H1 (cell line): ENCODE data around the gene IQUB. TPM values are rescaled to one million over a fixed set of nuclear protein-coding genes. Genes with fewer than 3 reads are reported as not detected.

Experiments used
- CTCF ChIA-PET: fragments of 300-600 bp; sonication (Branson Sonifier 250); formaldehyde crosslinking; loops from one replicate; lab custom pipeline; 2021; ENCODE audit not compliant: partially characterized antibody; lab: Charles Lee
- POLR2A ChIA-PET: fragments of 300-600 bp; sonication (Branson Sonifier 250); formaldehyde crosslinking; loops from one replicate; lab custom pipeline; 2021; ENCODE audit warnings: inconsistent platforms; ENCODE audit not compliant: partially characterized antibody; lab: Charles Lee
- DNase-seq, 2 experiments: peaks; one replicate each; pipeline versions ENCODE4 v3.0.0 to v3.0.0-alpha.2; 2010 to 2022; ENCODE audit warnings: low spot score in 2 of 2, low read depth in 1 of 2, mixed read lengths in 1 of 2
- FAIRE-seq: peaks from 2 replicates; lab custom pipeline; 2011; peaks lifted over from hg19 to GRCh38; lab: Jason Lieb, UNC
- H2AFZ ChIP-seq: 2 replicates; pipeline ENCODE4 v1.8.1; 2012; ENCODE audit warnings: low read length, inconsistent platforms
- H2AK5ac ChIP-seq: 2 replicates; pipeline ENCODE4 v1.6.1; 2013; ENCODE audit warnings: low read depth, low read length
- H2BK120ac ChIP-seq: replicated peaks from 2 replicates; pipeline ENCODE3; 2013; ENCODE audit warnings: low read depth, low read length, inconsistent platforms
- H2BK12ac ChIP-seq: 2 replicates; pipeline ENCODE4 v1.6.1; 2013; ENCODE audit warnings: low read depth, low read length
- H2BK15ac ChIP-seq: 2 replicates; pipeline ENCODE4 v1.6.1; 2013; ENCODE audit warnings: low read length
- H2BK20ac ChIP-seq: 2 replicates; pipeline ENCODE4 v1.6.1; 2013; ENCODE audit warnings: low read length
- H2BK5ac ChIP-seq: 2 replicates; pipeline ENCODE4 v1.6.1; 2013; ENCODE audit warnings: low read depth, low read length
- H3K14ac ChIP-seq: 2 replicates; pipeline ENCODE4 v1.6.1; 2013; ENCODE audit warnings: inconsistent platforms; ENCODE audit not compliant: insufficient read length
- H3K18ac ChIP-seq: 2 replicates; pipeline ENCODE4 v1.6.1; 2013; ENCODE audit warnings: low read length; ENCODE audit errors: extremely low read depth
- H3K23ac ChIP-seq: 2 replicates; pipeline ENCODE4 v1.6.1; 2013; ENCODE audit warnings: inconsistent platforms; ENCODE audit not compliant: insufficient read length
- H3K23me2 ChIP-seq: 2 replicates; pipeline ENCODE4 v1.6.1; 2013; ENCODE audit warnings: low read depth, low read length
- H3K27ac ChIP-seq: 2 replicates; pipeline ENCODE4 v1.6.1; 2011; ENCODE audit warnings: low read depth, low read length, inconsistent platforms
- H3K27me3 ChIP-seq, 4 experiments: replicated peaks in 1 of 4; 1 replicate in 1 of 4; 2 replicates in 3 of 4; pipeline versions ENCODE4 v1.6.1 to v1.8.1; 2011 to 2013; ENCODE audit warnings: low read length in 3 of 4, mild to moderate bottlenecking in 3 of 4, inconsistent platforms in 2 of 4, mixed read lengths in 2 of 4, moderate library complexity in 1 of 4; ENCODE audit not compliant: control insufficient read depth in 3 of 4, insufficient read depth in 3 of 4; ENCODE audit errors: extremely low read depth in 1 of 4
- H3K36me3 ChIP-seq, 4 experiments: 2 replicates each; pipeline versions ENCODE4 v1.6.1 to v1.8.1; 2011 to 2013; ENCODE audit warnings: mild to moderate bottlenecking in 4 of 4, low read length in 3 of 4, moderate library complexity in 2 of 4, control low read depth in 1 of 4, inconsistent platforms in 1 of 4; ENCODE audit not compliant: insufficient read depth in 4 of 4, control insufficient read depth in 2 of 4
- H3K4ac ChIP-seq: replicated peaks from 2 replicates; pipeline ENCODE3; 2013; ENCODE audit warnings: low read length, low read depth, mixed read lengths, inconsistent platforms; ENCODE audit not compliant: insufficient read length
- H3K4me1 ChIP-seq, 4 experiments: replicated peaks in 1 of 4; 1 replicate in 1 of 4; 2 replicates in 3 of 4; pipeline versions ENCODE4 v1.6.1 to v1.8.1; 2011 to 2013; ENCODE audit warnings: low read length in 3 of 4, inconsistent platforms in 2 of 4, mixed read lengths in 1 of 4; ENCODE audit not compliant: insufficient read depth in 4 of 4, control insufficient read depth in 3 of 4
- H3K4me2 ChIP-seq, 2 experiments: 2 replicates each; pipeline versions ENCODE4 v1.6.1 to v1.8.1; 2011 to 2013; ENCODE audit warnings: low read depth in 2 of 2, low read length in 2 of 2, control low read depth in 1 of 2, inconsistent platforms in 1 of 2, mild to moderate bottlenecking in 1 of 2; ENCODE audit not compliant: insufficient read depth in 1 of 2
- H3K4me3 ChIP-seq, 4 experiments: fragments of 200-600, 300-600 bp in 1 of 4; sonication (generic), shearing (Covaris generic), sonication (Bioruptor Twin) in 1 of 4; 2 replicates each; pipeline versions ENCODE4 v1.5.1 to v1.8.1; 2011 to 2016; ENCODE audit warnings: low read length in 4 of 4, low read depth in 3 of 4, control low read depth in 2 of 4, inconsistent platforms in 2 of 4, mild to moderate bottlenecking in 2 of 4, mixed read lengths in 1 of 4, moderate library complexity in 1 of 4; ENCODE audit not compliant: insufficient read depth in 2 of 4; ENCODE audit errors: extremely low read depth in 1 of 4
- H3K56ac ChIP-seq: replicated peaks from 2 replicates; pipeline ENCODE3; 2013; ENCODE audit warnings: low read depth, mild to moderate bottlenecking, mixed read lengths, low read length, inconsistent platforms; ENCODE audit not compliant: insufficient read length
- H3K79me1 ChIP-seq: 2 replicates; pipeline ENCODE4 v1.6.1; 2013; ENCODE audit warnings: low read depth, low read length, control low read depth
- H3K79me2 ChIP-seq, 2 experiments: 2 replicates each; pipeline versions ENCODE4 v1.6.1 to v1.8.1; 2012 to 2013; ENCODE audit warnings: low read length in 2 of 2, mild to moderate bottlenecking in 2 of 2, inconsistent platforms in 1 of 2; ENCODE audit not compliant: insufficient read depth in 2 of 2, control insufficient read depth in 1 of 2
- H3K9ac ChIP-seq, 4 experiments: replicated peaks in 1 of 4; 1 replicate in 1 of 4; 2 replicates in 3 of 4; pipeline versions ENCODE4 v1.6.1 to v1.8.1; 2011 to 2013; ENCODE audit warnings: low read depth in 3 of 4, low read length in 3 of 4, control low read depth in 2 of 4, mild to moderate bottlenecking in 2 of 4, moderate library complexity in 2 of 4, inconsistent platforms in 1 of 4; ENCODE audit errors: extremely low read depth in 1 of 4
- H3K9me3 ChIP-seq, 2 experiments: 2 replicates each; pipeline versions ENCODE4 v1.6.1 to v1.8.1; 2012 to 2013; ENCODE audit warnings: mild to moderate bottlenecking in 2 of 2, moderate library complexity in 2 of 2, control low read depth in 1 of 2, inconsistent platforms in 1 of 2, low read depth in 1 of 2, low read length in 1 of 2, mixed read lengths in 1 of 2; ENCODE audit not compliant: insufficient read depth in 2 of 2
- H4K20me1 ChIP-seq, 2 experiments: replicated peaks in 1 of 2; 2 replicates each; pipeline versions ENCODE3 to v1.8.1; 2011 to 2013; ENCODE audit warnings: inconsistent platforms in 2 of 2, low read length in 2 of 2, mild to moderate bottlenecking in 1 of 2; ENCODE audit not compliant: insufficient read depth in 2 of 2, control insufficient read depth in 1 of 2
- H4K5ac ChIP-seq: 2 replicates; pipeline ENCODE4 v1.6.1; 2013; ENCODE audit warnings: low read length, low read depth, mixed read lengths, inconsistent platforms; ENCODE audit not compliant: insufficient read length
- H4K8ac ChIP-seq: 2 replicates; pipeline ENCODE4 v1.8.0; 2013; ENCODE audit warnings: mild to moderate bottlenecking, moderate library complexity, low read length, inconsistent platforms; ENCODE audit not compliant: insufficient read depth; ENCODE audit errors: extremely low read depth
- H4K91ac ChIP-seq: replicated peaks from 2 replicates; pipeline ENCODE3; 2013; ENCODE audit warnings: low read length, mixed read lengths, inconsistent platforms; ENCODE audit not compliant: insufficient read length
- BCL11A ChIP-seq, 2 experiments: IDR thresholded peaks; one replicate each; pipeline ENCODE4 v1.6.1; 2011; ENCODE audit warnings: low read depth in 2 of 2, low read length in 2 of 2, mild to moderate bottlenecking in 2 of 2
- BRCA1 ChIP-seq: IDR thresholded peaks from 2 replicates; pipeline ENCODE4 v1.6.1; 2012; ENCODE audit warnings: low read depth, low read length, improper control_type of control experiment
- CHD2 ChIP-seq: IDR thresholded peaks from 2 replicates; pipeline ENCODE4 v1.6.1; 2012; ENCODE audit warnings: low read length, improper control_type of control experiment
- SIRT6 ChIP-seq: IDR thresholded peaks from one replicate; pipeline ENCODE4 v1.7.1; 2012; ENCODE audit warnings: low read length, inconsistent platforms
- TAF1 ChIP-seq: IDR thresholded peaks from 2 replicates; pipeline ENCODE4 v1.6.1; 2011; ENCODE audit warnings: mild to moderate bottlenecking, low read depth, low read length
- WGBS, 2 experiments: shearing (Covaris generic) in 1 of 2; methylation state at CpG; one replicate each; pipeline versions ENCODE4 v1.1.6 to v1.1.7; 2013 to 2015; ENCODE audit warnings: low lambda C conversion rate in 2 of 2, mixed read lengths in 2 of 2, inconsistent platforms in 1 of 2, low coverage in 1 of 2, missing lambda C conversion rate in 1 of 2; ENCODE audit not compliant: insufficient replicate concordance in 2 of 2, insufficient coverage in 1 of 2, insufficient read length in 1 of 2; ENCODE audit errors: extremely low coverage in 1 of 2, missing lambda C conversion rate in 1 of 2; 5-methylcytosine and 5-hydroxymethylcytosine counted together
- polyA plus RNA-seq, 7 experiments: library from polyadenylated mRNA; depleted of rRNA in 3 of 7; stranded (reverse) in 5 of 7; unstranded in 2 of 7; fragments of >200 nt in 5 of 7; fragments of 200-250 nt in 2 of 7; gene quantifications; 1 replicate in 5 of 7; 2 replicates in 1 of 7; 4 replicates in 1 of 7; pipeline versions ENCODE4 v1.2.1 to v1.2.3, GENCODE V29; 2011 to 2013; ENCODE audit warnings: missing spikeins in 2 of 7, mixed read lengths in 2 of 7
- total RNA-seq: library from RNA; stranded (reverse); fragmentation: NEBNext Ultra II Directional; extraction: Animal tissue kit (Norgen Biotek cat#: 25700); gene quantifications from 2 replicates; pipeline ENCODE4 v1.2.1, GENCODE V29; 2021

Gene IQUB
- total and polyA plus RNA-seq, 2 of the 8 experiments (the other 6 are each of a cell fraction or from before 2014, with no cell fraction given) = 0.12 to 0.82 TPM

GRCh38 chr7:123415625-123416024 is 118.8 kb downstream of the IQUB start:
- H3K9ac ChIP-seq = no peak overlapping the region
- H3K79me1 ChIP-seq = no peaks in the 10 kb centered on the region

More at GRCh38 chr7:123415625-123416024, 118.8 kb downstream of the IQUB start:
- DNase-seq (no peak), FAIRE-seq (no peak)
- no peak overlapping the region for H3K4me2 ChIP-seq
- no peak overlapping the region for H3K56ac ChIP-seq
- ChIA-PET POLR2A (no interaction called here), CTCF (no interaction called here)
- no peak overlapping the region for H3K4me3 ChIP-seq
- no peaks in the 10 kb centered on the region for H3K4me1 ChIP-seq
- no peak overlapping the region for H3K23ac ChIP-seq
- no peak overlapping the region for H4K91ac ChIP-seq
- 100% methylated on average over 1 of the region's 1 CpG; no CpG with 5 or more reads in 1 of the 2 experiments for WGBS, 2 experiments
- no peak overlapping the region for H2BK20ac ChIP-seq
- TF ChIP-seq SIRT6 (no peak), BRCA1 (no peak), BCL11A (IDR thresholded peaks at IDR 0.05; ENCODE audit: low read depth in 2 of 2, low read length in 2 of 2) (no peak), TAF1 (no peak), CHD2 (no peak)
- H3K27ac ChIP-seq = no peak overlapping the region
- H3K18ac ChIP-seq = no peak overlapping the region
- no peak overlapping the region for H2BK12ac ChIP-seq
- no peak overlapping the region for H2BK5ac ChIP-seq
- H4K20me1 ChIP-seq = no peaks in the 10 kb centered on the region
- no peak overlapping the region for H2BK15ac ChIP-seq
- H2BK120ac ChIP-seq = no peak overlapping the region
- H3K4ac ChIP-seq = no peak overlapping the region
- no peaks in the 10 kb centered on the region; a peak in 1 of 8 replicates for H3K36me3 ChIP-seq
- H4K5ac ChIP-seq = no peak overlapping the region
- H2AK5ac ChIP-seq = no peak overlapping the region
- no peak overlapping the region for H4K8ac ChIP-seq
- no peak overlapping the region for H3K14ac ChIP-seq
- H3K27me3 ChIP-seq = no peaks in the 10 kb centered on the region
- no peaks in the 10 kb centered on the region for H3K79me2 ChIP-seq
- H3K9me3 ChIP-seq = peaks cover 9 to 14% of the 10 kb centered on the region in 2 experiments
- no peaks in the 10 kb centered on the region for H3K23me2 ChIP-seq
- no peak overlapping the region for H2AFZ ChIP-seq
